Hepatic stellate cell (primary cell): ENCODE data around the gene CFAP69.
A peak's percentile ranks its signal among the peaks of the same experiment; 100 is the strongest.
"Not testable (repeated sequence)": the region's sequence is repeated elsewhere in the genome, so short reads cannot be mapped to it uniquely, and the experiment has no call there.

Experiments used
- DNase-seq: peaks from one replicate; pipeline ENCODE4 v3.0.0; 2011; ENCODE audit warnings: low spot score

The CFAP69 gene

GRCh38 chr7:90233569-90233968, 11.4 kb upstream of the CFAP69 start:
- DNase-seq = no peak

GRCh38 chr7:90236721-90237289, 8.2 kb upstream of the CFAP69 start:
- DNase-seq = no peak

- DNase-seq = no peak
Observed at GRCh38 chr7:90238022-90238421, 7.0 kb upstream of the CFAP69 start.

- DNase-seq = no peak
Observed at GRCh38 chr7:90238583-90238982, 6.4 kb upstream of the CFAP69 start.

- no peak for DNase-seq
Observed at GRCh38 chr7:90239050-90239449, 5.9 kb upstream of the CFAP69 start.

GRCh38 chr7:90239625-90240228, 5.2 kb upstream of the CFAP69 start:
- no peak for DNase-seq

- no peak for DNase-seq
Observed at GRCh38 chr7:90242369-90243168, 2.4 kb upstream of the CFAP69 start.

GRCh38 chr7:90243556-90243955, 1.4 kb upstream of the CFAP69 start:
- no peak for DNase-seq

GRCh38 chr7:90244565-90244908, 437 bp upstream of the CFAP69 start:
- no peak for DNase-seq

GRCh38 chr7:90246171-90246570, 1.2 kb downstream of the CFAP69 start:
- DNase-seq = no peak

- no peak for DNase-seq
Observed at GRCh38 chr7:90248706-90249105, 3.7 kb downstream of the CFAP69 start.

- DNase-seq = peak; percentile 31
Observed at GRCh38 chr7:90250601-90251303, 5.8 kb downstream of the CFAP69 start.

- no peak for DNase-seq
Observed at GRCh38 chr7:90251304-90251635, 6.3 kb downstream of the CFAP69 start.

GRCh38 chr7:90256011-90256410, 11.0 kb downstream of the CFAP69 start:
- not testable (repeated sequence) for DNase-seq

GRCh38 chr7:90256778-90257177, 11.8 kb downstream of the CFAP69 start:
- DNase-seq = no peak

- no peak for DNase-seq
Observed at GRCh38 chr7:90261441-90261840, 16.5 kb downstream of the CFAP69 start.

- DNase-seq = no peak
Observed at GRCh38 chr7:90262438-90262837, 17.5 kb downstream of the CFAP69 start.

GRCh38 chr7:90266808-90267207, 21.8 kb downstream of the CFAP69 start:
- DNase-seq = no peak

- no peak for DNase-seq
Observed at GRCh38 chr7:90267263-90267858, 22.4 kb downstream of the CFAP69 start.

- DNase-seq = no peak
Observed at GRCh38 chr7:90269163-90269562, 24.2 kb downstream of the CFAP69 start.

GRCh38 chr7:90270431-90271178, 25.6 kb downstream of the CFAP69 start:
- DNase-seq = no peak

- DNase-seq = peak; percentile 19
Observed at GRCh38 chr7:90271753-90272152, 26.8 kb downstream of the CFAP69 start.
